Measurements from ENCODE around the gene TAAR6.

DNA sequence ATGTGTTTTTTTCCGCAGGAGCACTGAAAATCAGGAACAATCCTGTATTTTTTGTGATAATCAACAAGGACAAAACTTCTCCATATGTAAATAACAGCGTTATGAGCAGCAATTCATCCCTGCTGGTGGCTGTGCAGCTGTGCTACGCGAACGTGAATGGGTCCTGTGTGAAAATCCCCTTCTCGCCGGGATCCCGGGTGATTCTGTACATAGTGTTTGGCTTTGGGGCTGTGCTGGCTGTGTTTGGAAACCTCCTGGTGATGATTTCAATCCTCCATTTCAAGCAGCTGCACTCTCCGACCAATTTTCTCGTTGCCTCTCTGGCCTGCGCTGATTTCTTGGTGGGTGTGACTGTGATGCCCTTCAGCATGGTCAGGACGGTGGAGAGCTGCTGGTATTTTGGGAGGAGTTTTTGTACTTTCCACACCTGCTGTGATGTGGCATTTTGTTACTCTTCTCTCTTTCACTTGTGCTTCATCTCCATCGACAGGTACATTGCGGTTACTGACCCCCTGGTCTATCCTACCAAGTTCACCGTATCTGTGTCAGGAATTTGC, at the start of gene TAAR6:
- TF ChIP-seq POLR2AphosphoS5 (IDR thresholded peaks at IDR 0.05; ENCODE audit: low read depth, low read length) (no peak), POLR2A (IDR thresholded peaks at IDR 0.05; ENCODE audit: low read depth, low read length) (no peak), SPI1 (IDR thresholded peaks at IDR 0.05; ENCODE audit: low read depth, low read length) (no peak)

Measured in GM12891 (cell line).